NCI-H460 (cell line): ENCODE results near the gene RNF14. TPM values are rescaled to one million over a fixed set of nuclear protein-coding genes. Genes with fewer than 3 reads are reported as not detected.
A peak's percentile ranks its signal among the peaks of the same experiment; 100 is the strongest.
"Not testable (repeated sequence)": the region's sequence is repeated elsewhere in the genome, so short reads cannot be mapped to it uniquely, and the experiment has no call there.

Experiments
- DNase-seq: peaks from one replicate; pipeline ENCODE4 v3.0.0-alpha.2; 2016; ENCODE audit warnings: low read depth; ENCODE audit errors: extremely low read depth
- total RNA-seq: library from RNA; depleted of rRNA; stranded (reverse); fragments of >200 nt; shearing (Covaris generic); gene quantifications from 2 replicates; pipeline ENCODE4 v1.2.3, GENCODE V29; 2014

The RNF14 gene
- total RNA-seq, 1 experiment from 2014 or later = 70.7 TPM

DNA sequence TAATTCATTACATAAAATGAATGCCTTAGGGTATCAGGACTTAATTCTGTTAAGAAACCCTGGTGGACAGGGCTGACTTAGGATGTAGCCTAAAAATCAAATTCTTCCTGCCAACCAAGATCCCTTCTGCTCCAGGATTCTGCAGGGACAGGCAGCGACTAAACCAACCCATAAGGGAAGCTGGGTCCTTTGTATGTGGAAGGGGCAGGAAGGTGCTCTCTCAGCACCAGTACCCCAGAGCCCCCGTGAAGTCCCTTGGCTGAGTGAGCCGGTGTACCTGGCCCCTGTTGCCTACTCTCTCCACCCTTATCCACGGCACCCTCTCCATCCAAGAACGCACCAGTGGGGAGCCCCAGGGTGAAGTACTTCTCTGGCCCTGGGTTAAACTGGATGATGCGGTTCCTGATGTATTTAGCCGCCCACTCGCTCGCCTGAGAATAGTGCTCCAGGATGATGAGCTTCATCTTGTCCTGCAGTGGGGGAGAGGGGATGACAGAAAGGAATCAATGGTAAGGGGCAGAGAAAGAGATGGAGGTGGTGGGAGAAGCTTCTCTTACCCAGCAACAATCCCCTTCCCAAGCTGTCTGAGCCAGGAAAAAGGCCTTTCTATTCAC lies 42.8 kb downstream of the RNF14 start:
- no peak for DNase-seq

DNA sequence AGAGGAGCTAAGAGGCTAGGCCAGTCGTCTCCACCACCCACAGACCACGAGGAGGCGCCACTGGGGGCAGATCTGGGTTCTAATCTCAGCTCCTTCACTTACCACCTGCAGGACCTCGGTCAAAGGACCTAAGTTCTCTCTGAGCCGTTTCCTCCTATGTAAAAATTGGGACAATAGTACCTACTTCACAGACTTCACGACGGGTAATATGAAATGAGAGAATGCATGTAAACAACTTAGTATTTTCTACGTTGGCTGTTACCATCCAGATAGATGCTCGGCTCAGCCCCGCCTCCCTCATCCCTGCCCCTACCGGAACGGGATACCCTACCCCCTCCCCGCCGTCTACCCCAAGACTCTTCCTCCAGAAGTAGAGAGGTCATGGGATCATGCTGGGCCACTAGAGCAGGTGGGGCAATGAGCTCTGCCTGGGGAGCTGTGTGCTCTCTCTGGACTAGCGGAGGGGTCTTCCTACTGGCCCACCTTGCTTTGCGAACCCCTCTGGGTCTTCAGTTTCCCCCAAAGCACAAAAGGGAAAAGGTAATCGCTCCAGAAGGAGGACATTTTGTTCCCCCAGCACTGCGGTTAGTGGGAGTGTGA lies 43.4 kb downstream of the RNF14 start:
- DNase-seq = peak; percentile 45

DNA sequence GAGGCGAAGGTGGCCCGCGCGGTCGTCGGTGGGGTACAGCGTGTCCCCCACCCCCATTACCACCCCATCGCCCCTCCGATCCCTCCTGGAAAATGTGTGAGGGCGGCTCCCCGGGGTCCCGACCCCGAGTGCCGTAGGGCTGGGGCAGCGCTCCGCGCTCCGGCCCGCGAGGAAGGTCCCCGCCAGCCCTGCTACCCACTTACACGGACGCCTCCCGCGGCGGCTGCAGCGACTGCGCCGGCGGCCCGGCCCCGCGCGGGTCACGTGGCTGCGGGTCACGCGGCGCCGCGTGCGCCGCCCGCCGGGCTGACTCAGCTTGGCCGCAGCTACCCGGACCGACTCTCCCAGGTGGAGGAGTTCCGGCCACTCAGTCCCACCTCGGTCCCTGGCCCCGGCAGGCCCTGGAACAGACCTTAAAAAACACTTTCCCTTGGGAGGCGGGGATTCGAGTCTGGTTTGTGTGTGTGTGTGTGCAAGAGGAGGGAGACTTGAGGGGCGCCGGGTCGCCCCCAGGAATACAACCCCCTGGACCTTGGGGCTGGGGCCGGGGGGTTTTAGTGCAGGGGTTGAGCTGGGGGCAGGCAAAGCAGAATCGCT lies 44.0 kb downstream of the RNF14 start, which contains the start of gene GNPDA1:
Gene GNPDA1, minus strand, starts transcription at position 236 of the 597 bp plus-strand sequence. CDS start 992 bp downstream, outside the sequence.
- DNase-seq = peak; percentile 71

DNA sequence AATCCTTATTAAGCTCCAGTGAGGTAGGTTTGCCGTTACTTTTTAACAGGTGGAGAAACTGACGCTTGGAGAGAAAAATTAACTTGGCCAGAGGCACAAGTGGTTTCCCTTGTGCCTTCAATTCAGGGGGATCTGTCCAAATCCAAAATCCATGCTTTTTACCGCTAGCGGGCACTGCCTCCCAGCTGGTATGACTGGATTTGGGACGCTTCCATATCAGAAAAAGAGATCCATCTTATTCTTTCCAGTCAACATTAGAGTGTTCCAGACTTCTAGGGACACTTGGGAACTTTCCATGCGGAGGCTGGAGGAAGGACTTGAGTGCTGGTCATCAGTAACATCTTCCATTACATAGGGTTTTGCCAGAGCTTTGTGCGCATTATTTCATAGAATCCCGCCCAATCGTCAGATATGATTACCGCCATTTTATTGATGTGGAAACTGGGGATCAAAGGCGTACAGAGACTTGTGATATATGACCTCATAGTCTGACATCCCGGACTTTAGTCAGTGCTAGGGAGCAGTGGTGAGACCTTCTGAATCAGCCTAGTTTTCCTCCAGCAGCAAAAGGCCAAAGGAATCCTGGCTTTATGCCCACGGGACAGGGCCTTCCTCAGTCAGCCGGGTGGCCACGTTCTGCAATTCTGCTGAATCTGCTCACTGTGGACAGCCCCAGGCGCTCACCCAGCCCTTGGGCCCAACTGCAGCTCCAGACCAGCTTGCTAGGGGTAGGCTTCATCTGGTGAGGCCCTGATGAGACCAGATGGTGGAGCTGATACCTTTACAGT lies 45.0 kb downstream of the RNF14 start:
- DNase-seq = no peak

DNA sequence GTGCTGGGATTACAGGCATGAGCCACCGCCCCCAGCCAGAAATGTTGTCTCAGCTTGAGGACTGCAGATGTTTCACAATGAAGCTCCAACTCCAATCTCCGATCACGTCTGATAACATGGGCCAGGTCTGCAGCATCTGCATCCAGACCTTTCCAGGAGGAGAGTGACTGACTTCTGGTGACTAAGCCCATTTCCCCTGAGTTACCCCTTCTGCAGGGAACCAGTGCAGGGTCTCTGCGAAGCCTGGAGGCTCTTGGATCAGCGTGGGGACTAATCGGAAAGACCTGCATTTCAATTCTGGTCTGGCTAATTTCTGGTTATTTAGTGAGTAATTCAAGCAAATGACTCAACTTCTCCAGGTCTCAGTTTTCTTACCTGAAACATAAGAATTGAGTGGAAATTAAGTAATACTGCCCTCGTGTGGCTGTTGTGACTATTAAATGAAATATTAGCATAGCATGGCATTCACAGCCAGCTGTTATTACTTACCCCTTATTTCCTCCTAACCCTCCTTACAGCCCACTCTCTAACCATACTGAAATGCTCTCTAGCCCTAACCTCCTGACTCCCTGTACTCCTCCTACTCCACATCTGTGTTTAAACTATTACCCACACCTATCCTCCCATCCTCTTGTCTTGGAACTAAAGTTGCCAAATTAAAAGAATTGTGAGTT lies 46.1 kb downstream of the RNF14 start:
- peak; percentile 32 for DNase-seq

DNA sequence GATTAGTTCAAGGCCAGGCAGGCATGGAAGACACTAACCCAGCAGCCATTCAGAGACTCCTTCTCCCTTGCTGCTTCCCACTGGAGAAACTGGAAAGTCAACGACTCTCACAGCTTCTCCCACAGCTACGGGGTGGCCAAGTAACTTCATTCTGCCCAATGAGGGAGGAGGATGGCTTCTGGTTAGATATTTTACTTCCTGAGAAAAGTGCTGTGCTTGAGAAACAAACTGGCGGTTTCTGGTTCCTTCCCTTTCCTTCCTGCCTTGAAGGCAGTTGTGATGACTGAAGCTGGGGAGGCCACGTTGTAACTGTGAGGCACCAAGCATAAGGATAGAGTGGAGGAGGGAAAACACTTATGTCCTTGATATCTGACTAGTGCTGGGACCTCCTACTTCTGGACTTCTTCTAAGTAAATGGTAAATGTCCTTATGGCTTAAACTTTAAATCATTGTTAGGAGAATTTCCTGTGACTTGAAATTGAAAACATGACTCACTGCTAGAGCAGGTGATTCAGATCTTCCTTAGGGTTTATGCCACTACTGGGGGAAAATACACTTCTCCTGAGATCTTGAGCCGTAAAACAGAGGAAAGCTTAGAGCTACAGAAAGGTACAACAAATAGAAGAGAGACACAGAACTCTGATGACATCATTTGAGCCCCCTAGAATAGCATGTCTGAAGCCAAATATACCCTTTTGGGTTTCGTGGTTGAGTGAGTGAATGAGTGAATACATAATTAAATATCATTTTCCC lies 47.1 kb downstream of the RNF14 start:
- DNase-seq = no peak

DNA sequence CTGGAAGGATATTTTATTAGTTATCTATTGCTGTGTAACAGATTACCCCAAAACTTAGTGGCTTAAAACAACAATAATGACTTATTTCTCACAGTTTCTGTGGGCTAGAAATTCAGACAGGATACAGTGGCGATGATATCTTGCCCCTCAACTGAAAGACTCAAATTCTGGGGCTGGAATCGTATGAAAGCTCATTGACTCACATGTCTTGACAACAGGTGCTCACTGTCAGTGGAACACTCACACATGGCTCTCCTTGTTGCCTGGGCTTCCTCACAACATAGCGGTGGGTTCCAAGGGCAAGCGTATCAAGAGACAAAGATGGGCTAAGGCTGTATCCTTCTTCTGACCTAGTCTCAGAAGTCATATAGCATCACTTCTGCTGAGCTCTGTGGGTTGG lies 47.7 kb downstream of the RNF14 start:
- DNase-seq = no peak

DNA sequence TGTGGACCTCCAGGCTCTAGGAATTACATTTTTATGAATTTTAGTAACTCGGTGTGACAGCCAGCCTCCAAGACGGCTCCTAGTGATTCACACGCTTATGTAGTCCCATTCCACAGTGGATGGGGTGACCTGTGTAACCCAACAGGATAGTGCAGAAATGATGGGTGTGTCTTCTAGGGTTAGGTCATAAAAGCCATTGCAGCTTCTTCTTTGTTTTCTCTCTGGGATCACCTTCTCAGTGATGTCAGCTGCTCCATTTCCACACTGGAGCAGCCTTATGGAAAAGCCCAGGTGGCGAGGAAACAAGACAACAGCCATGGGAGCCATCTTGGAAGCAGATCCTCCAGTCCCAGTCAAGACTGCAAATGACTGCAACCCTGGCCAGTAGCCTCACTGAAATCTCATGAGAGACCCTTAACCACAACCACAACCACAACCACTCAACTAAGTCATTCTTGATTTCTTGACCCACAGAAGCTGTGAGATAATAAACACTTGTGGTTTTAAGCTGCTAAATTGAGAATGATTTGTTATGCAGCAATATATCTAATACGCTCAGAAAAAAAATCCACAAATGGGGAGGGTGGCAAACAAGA lies 49.0 kb downstream of the RNF14 start:
- no peak for DNase-seq

DNA sequence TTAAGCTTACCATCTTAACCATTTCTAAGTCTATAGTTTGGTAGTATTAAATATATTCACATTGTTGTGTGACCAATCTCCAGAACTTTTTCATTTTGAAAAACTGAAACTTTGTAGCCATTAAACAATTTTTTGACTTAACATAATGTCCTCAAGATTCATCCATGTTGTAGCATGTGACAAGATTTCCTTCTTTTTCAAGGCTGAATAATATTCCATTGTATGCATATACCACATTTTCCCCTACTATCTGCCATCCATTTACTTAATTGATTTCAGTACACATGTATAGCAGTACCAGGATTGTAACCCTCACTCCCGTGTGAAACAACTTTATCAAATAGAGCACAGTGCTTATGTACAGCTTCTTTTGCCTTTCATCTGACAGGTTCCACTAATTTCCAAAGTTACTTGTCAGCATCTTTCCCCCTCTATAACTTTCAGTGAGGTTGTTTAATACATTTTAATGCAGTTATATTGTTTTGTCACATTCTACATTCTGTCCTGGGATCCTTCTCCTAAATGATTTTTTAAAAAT lies 51.3 kb downstream of the RNF14 start:
- no peak for DNase-seq

DNA sequence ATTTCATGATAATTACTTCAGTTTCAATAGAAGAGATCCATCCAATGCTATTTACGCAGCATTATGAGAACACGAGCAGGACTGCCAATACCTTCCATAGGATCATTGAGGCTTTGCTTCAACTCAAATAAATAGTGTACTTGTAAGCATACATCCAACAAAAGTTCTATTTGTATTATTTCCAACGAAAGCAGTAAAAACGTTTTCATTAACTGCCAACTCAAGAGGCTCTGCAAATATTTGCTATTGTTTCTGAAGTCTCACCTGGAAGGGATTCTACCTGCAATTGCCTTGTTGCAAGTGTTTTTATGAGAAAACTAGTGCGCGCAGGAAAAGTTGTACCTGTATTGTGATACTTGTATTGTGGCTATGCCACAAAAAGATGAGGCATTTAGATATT lies 54.9 kb downstream of the RNF14 start:
- DNase-seq = no peak

DNA sequence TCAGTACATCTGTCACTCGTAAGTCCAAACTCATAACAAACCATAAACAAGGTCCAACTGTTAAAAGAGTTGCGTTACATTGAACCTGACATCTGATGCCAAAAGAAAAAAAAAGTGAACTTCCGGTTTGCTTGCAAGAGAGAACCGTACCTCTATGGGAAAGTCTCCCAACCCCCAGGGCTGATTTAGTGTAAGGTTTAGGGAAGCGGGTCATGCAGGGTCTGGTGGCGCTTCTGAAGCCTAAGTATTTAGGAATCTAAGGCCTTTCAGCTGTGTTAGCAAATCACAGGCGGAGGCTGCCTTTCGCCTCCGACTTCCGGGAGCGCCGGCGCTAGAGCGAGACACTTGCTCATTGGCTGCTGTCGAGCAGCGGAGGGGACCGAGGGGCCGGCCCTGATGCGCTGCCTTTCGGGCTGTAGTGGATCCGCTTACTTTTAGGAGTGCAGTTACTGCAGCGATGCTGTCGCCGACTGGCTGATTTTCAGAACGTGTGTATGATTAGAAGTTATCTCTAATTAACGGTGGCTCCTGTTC lies 55.9 kb downstream of the RNF14 start:
- DNase-seq = peak; percentile 76

DNA sequence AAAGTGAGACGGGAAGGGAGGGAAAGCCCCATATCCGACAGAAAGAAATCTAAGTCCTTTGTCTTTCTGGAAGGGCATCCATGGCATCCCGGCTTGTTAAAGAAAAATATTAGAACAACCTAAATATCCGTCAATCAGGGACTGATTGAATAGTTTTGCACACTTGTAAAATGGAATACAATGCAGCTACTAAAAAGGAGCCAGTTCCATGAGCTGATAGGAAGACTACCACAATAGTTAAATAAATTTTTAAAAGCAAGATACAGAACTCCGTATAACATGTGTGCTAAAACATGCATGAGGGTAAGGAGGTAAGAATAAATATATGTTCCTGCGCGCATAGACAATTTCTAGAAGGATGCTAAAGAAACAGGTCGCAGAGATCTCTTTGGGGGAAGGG lies 56.7 kb downstream of the RNF14 start:
- no peak for DNase-seq

DNA sequence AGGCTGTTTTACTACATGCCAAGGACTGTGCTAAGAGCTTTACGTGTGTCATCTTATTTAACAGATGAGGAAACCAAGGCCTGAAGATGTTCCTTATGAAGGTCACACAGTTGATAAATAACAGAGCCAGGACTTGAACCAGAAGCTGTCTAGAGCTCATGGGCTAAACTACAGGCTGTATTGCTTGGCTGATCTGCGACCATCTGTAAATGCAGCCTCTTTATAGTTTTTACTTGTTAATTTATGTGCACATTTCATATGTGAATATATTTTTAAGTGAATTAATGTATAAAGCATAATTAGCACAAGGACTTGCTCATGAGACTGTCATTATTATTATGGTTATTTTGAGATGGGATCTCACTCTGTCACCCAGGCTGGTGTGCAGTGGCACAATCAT lies 63.2 kb downstream of the RNF14 start:
- DNase-seq = no peak

DNA sequence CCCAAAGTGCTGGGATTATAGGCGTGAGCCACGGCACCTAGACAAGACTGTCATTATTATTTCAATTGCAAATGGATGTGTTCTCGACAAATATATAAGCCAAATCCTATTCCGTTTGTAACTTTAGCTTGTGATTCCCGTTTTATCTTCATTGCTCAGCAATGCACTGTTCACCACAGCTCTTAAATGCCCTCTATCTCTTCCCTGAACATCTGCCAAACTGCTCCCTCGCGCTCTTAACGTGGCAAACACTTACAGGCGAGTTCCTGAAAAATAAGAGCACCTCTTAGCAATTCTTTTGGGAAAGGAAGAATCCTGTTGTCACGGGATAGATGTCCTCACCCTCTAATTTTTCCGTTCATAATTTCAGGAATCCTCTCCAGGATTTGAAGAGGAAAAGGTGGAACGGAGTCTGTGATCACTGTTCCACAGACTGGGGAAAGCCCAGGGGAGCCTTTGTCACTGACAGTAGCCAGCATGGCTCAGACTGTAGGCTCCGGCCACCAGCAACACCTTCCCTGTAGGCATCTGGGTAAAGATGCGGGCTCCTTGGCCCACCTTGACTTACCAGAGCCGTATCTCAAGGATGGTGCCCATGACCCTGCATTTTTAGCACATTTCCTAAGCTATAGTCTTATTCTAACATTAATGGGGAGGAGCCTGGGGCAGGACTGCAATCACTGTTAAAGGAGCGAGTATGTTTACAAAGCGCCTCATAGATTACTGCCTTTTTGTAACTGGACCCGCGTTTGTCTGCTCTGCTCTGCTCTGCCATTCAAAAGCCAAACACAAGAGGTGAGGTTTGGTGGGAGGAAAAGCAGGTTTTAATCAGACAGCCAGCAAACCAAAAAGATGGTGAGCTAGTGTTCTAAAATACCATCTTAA lies 64.1 kb downstream of the RNF14 start:
- DNase-seq = no peak

DNA sequence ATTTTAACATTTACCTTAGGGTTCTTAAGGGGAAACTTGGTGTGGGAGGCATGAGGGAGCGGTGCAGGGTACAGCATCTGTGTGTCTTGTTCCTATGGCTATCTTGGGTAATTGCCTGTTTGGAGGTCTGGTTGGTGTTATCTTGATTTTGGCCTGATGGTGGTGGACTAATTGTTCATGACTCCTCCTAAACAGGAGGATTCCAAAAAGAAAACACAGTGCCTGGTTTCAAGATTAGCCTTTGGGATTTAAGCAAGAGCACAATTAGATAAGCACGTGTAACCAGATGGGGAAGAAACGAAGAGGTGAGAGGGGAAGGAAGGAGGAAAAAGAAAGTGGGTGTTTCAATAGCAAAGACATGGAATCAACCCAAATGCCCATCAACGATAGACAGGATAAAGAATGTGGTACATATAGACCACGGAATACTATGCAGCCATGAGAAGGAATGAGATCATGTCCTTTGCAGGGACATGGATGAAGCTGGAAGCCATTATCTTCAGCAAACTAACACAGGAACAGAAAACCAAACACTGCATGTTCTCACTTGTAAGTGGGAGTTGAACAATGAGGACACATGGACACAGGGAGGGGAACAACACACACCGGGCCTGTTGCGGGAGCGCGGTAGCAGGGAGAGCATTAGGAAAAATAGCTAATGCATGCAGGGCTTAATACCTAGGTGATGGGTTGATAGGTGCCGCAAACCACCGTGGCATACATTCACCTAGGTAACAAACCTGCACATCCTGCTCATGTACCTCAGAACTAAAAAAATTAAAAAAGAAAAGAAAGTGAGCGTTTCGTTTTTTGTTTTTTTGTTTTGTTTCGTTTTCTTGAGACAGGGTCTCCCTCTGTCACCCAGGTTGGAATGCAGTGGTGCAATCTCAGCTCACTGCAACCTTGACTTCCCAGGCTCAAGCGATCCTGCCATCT lies 65.0 kb downstream of the RNF14 start:
- not testable (repeated sequence) for DNase-seq

DNA sequence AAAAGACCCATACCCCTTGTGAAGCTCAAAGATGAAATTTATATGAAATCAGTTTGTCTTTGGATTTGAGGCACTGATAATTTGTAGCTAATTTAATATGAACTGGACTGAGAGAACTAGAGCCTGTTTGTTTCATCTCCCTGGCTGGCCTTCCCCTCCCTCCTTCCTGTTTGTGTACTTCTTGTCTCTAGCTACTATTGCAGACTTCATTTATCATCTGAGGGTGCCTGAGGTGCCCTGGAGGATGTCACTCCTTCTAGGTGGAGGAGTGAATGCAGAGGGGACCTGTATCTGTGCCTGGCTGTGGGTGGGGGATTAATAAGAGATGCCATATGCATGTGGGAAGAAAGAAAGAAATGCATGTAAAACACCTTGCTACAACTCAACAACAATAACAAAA lies 66.1 kb downstream of the RNF14 start:
- DNase-seq = no peak

DNA sequence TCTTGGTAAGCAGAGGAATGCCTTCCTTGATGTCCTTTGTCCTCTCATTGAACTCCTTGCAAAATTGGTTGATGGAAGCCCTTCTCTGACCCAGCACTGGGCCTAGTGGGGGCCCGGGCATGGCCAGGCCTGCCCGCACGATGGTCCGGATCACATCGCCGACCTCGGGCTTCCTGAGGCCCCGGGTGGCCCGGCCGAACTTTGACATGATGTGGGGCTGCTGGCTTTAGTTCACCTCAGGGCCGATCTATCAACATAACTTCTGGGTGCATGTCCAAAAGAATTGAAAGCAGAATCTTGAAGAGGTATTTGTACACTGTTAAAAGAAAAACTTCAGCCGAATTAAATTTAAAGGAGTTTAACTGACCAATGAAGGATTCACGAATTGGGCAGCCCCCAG lies 68.0 kb downstream of the RNF14 start:
- DNase-seq = no peak
